Caki2 (cell line): Measurements from ENCODE around the gene STXBP6. TPM values are rescaled to one million over a fixed set of nuclear protein-coding genes. Genes with fewer than 3 reads are reported as not detected.
"Not testable (repeated sequence)": the region's sequence is repeated elsewhere in the genome, so short reads cannot be mapped to it uniquely, and the experiment has no call there.

ENCODE experiments used
- DNase-seq: peaks from one replicate; pipeline ENCODE4 v3.0.0-alpha.2; 2015; ENCODE audit warnings: low read depth
- in situ Hi-C: cut with HindIII; loops from 2 replicates; pipeline ENCODE4 v1.10.0; 2016; ENCODE audit warnings: low sequenced_read_pairs, low pct_unique_long_range_greater_than_20kb, mixed read lengths
- total RNA-seq: library from RNA; depleted of rRNA; stranded (reverse); fragments of >200 nt; shearing (Covaris generic); gene quantifications from 2 replicates; pipeline ENCODE4 v1.2.3, GENCODE V29; 2014; ENCODE audit warnings: low replicate concordance

STXBP6 gene
- total RNA-seq, 1 experiment from 2014 or later: 14.9 TPM

GRCh38 chr14:24839617-24840203, 210.2 kb downstream of the STXBP6 start:
- in situ Hi-C loops: no loop called here
- no peak for DNase-seq

GRCh38 chr14:24838945-24839616, 210.9 kb downstream of the STXBP6 start:
- in situ Hi-C loops: no loop called here

GRCh38 chr14:24837280-24838046, 212.5 kb downstream of the STXBP6 start:
- in situ Hi-C loops: no loop called here

More at GRCh38 chr14:24838945-24839616, 210.9 kb downstream of the STXBP6 start:
- DNase-seq: no peak

GRCh38 chr14:24836324-24836723, 213.6 kb downstream of the STXBP6 start:
- in situ Hi-C loops, DNase-seq: not testable (repeated sequence)

More at GRCh38 chr14:24837280-24838046, 212.5 kb downstream of the STXBP6 start:
- peak; percentile 16 for DNase-seq

GRCh38 chr14:24834956-24835355, 215.0 kb downstream of the STXBP6 start:
- in situ Hi-C loops: no loop called here

GRCh38 chr14:24833385-24833784, 216.6 kb downstream of the STXBP6 start:
- DNase-seq: no peak
- in situ Hi-C loops: no loop called here

More at GRCh38 chr14:24834956-24835355, 215.0 kb downstream of the STXBP6 start:
- DNase-seq: no peak

- in situ Hi-C loops: no loop called here
- DNase-seq: no peak
Observed at GRCh38 chr14:24831677-24832076, 218.3 kb downstream of the STXBP6 start.

- in situ Hi-C loops: no loop called here
Observed at GRCh38 chr14:24829862-24830261, 220.1 kb downstream of the STXBP6 start.

GRCh38 chr14:24828486-24828885, 221.5 kb downstream of the STXBP6 start:
- in situ Hi-C loops: no loop called here
- DNase-seq: no peak

More at GRCh38 chr14:24829862-24830261, 220.1 kb downstream of the STXBP6 start:
- no peak for DNase-seq

GRCh38 chr14:24826390-24826789, 223.6 kb downstream of the STXBP6 start:
- in situ Hi-C loops: no loop called here
- DNase-seq: no peak

GRCh38 chr14:24820616-24821015, 229.3 kb downstream of the STXBP6 start:
- no peak for DNase-seq
- in situ Hi-C loops: no loop called here

GRCh38 chr14:24818823-24819341, 231.1 kb downstream of the STXBP6 start:
- in situ Hi-C loops: no loop called here
- no peak for DNase-seq

- peak; percentile 95 for DNase-seq
- in situ Hi-C loops: no loop called here
Observed at GRCh38 chr14:24818058-24818822, 231.7 kb downstream of the STXBP6 start.

GRCh38 chr14:24817212-24818057, 232.5 kb downstream of the STXBP6 start:
- in situ Hi-C loops: no loop called here
- DNase-seq: peak; percentile 64

GRCh38 chr14:24816929-24817211, 233.1 kb downstream of the STXBP6 start:
- DNase-seq: no peak
- in situ Hi-C loops: no loop called here

GRCh38 chr14:24816011-24816928, 233.7 kb downstream of the STXBP6 start:
- DNase-seq: peak; percentile 88
- in situ Hi-C loops: no loop called here

- in situ Hi-C loops: no loop called here
- DNase-seq: no peak
Observed at GRCh38 chr14:24815543-24815942, 234.4 kb downstream of the STXBP6 start.
